HCT116 (cell line): ENCODE data around the gene FRA10AC1. TPM values are rescaled to one million over a fixed set of nuclear protein-coding genes. Genes with fewer than 3 reads are reported as not detected.

Experiments used
- ATAC-seq: fragments of 200-7000 bp; cut with Tn5 transposase; 2 replicates; pipeline ENCODE4 v1.9.1; 2020; ENCODE audit warnings: mild to moderate bottlenecking, moderate library complexity
- BruUV-seq: library from RNA; stranded (reverse); fragments of 400-500 nt; replicated peaks from 2 replicates; lab custom pipeline; 2021; lab: Mats Ljungman, UMichigan
- CTCF ChIA-PET: fragments of 300-600 bp; sonication (Branson Sonifier 250); formaldehyde crosslinking; loops from one replicate; lab custom pipeline; 2021; ENCODE audit warnings: antibody characterized with exemption; lab: Charles Lee
- POLR2A ChIA-PET: fragments of 300-600, 350-600 bp; sonication (Branson Sonifier 250); formaldehyde crosslinking; loops from one replicate; lab custom pipeline; 2021; ENCODE audit warnings: antibody characterized with exemption; lab: Charles Lee
- RAD21 ChIA-PET, 2 experiments: fragments of 300-600 bp; sonication (Branson Sonifier 250); formaldehyde crosslinking; loops; one replicate each; lab custom pipeline; 2023; ENCODE audit warnings: low total read pairs in 2 of 2; ENCODE audit not compliant: uncharacterized antibody in 2 of 2, unreplicated experiment in 2 of 2, low non-redundant PET in 1 of 2; lab: Charles Lee
- DNase-seq: peaks from one replicate; pipeline ENCODE4 v3.0.0-alpha.2; 2010; ENCODE audit warnings: low read depth, low spot score
- H2AFZ ChIP-seq: fragments of 200-600 bp; shearing (Covaris generic), sonication (generic); 2 replicates; pipeline ENCODE4 v1.6.1; 2017; ENCODE audit warnings: low read depth, mixed run types, mixed read lengths, antibody characterized with exemption, low read length; ENCODE audit not compliant: poor library complexity, severe bottlenecking
- H3K27ac ChIP-seq: 2 replicates; pipeline ENCODE4 v1.5.1; 2012; ENCODE audit warnings: low read depth, low read length
- H3K27me3 ChIP-seq: fragments of 200-600 bp; sonication (generic); 2 replicates; pipeline ENCODE4 v1.6.1; 2016; ENCODE audit warnings: mixed run types, low read length, mixed read lengths; ENCODE audit not compliant: insufficient read depth
- H3K36me3 ChIP-seq, 2 experiments: fragments of 200-500 bp in 1 of 2; fragments of 200-600 bp in 1 of 2; sonication (Bioruptor generic) in 1 of 2; sonication (generic) in 1 of 2; 2 replicates each; pipeline versions ENCODE4 v1.5.1 to v1.6.1; 2014 to 2016; ENCODE audit warnings: low read length in 2 of 2, inconsistent platforms in 1 of 2, mixed read lengths in 1 of 2, mixed run types in 1 of 2; ENCODE audit not compliant: insufficient read depth in 2 of 2, control insufficient read depth in 1 of 2
- H3K4me1 ChIP-seq, 2 experiments: fragments of 200-600 bp in 1 of 2; sonication (generic) in 1 of 2; 2 replicates each; pipeline versions ENCODE4 v1.5.1 to v1.6.1; 2012 to 2017; ENCODE audit warnings: low read length in 2 of 2, inconsistent platforms in 1 of 2, mild to moderate bottlenecking in 1 of 2, mixed read lengths in 1 of 2, mixed run types in 1 of 2, moderate library complexity in 1 of 2; ENCODE audit not compliant: insufficient read depth in 2 of 2, control insufficient read depth in 1 of 2
- H3K4me2 ChIP-seq: fragments of 200-600 bp; sonication (generic); 2 replicates; pipeline ENCODE4 v1.6.1; 2017; ENCODE audit warnings: mixed run types, low read length, mixed read lengths
- H3K4me3 ChIP-seq, 2 experiments: fragments of 200-600 bp in 1 of 2; sonication (generic) in 1 of 2; replicated peaks in 1 of 2; 2 replicates each; pipeline ENCODE4 v1.5.1; 2011 to 2016; ENCODE audit warnings: low read length in 2 of 2, control low read depth in 1 of 2, low read depth in 1 of 2, mild to moderate bottlenecking in 1 of 2, mixed read lengths in 1 of 2, mixed run types in 1 of 2
- H3K79me2 ChIP-seq: fragments of 200-600 bp; sonication (generic); 2 replicates; pipeline ENCODE4 v1.6.1; 2017; ENCODE audit warnings: mild to moderate bottlenecking, mixed run types, low read length, moderate library complexity, mixed read lengths; ENCODE audit not compliant: insufficient read depth
- H3K9ac ChIP-seq: fragments of 200-600 bp; sonication (generic); 2 replicates; pipeline ENCODE4 v1.6.1; 2016; ENCODE audit warnings: low read length, mixed read lengths
- H3K9me2 ChIP-seq: fragments of 200-600 bp; sonication (generic), shearing (Covaris generic); 2 replicates; pipeline ENCODE4 v1.6.1; 2017; ENCODE audit warnings: mixed run types, mild to moderate bottlenecking, moderate library complexity; ENCODE audit not compliant: insufficient read depth
- H3K9me3 ChIP-seq, 2 experiments: fragments of 200-500 bp in 1 of 2; fragments of 200-600 bp in 1 of 2; sonication (Bioruptor generic) in 1 of 2; sonication (generic) in 1 of 2; 2 replicates each; pipeline ENCODE4 v1.6.1; 2014 to 2017; ENCODE audit warnings: low read length in 2 of 2, mixed read lengths in 2 of 2, inconsistent platforms in 1 of 2, low read depth in 1 of 2, mild to moderate bottlenecking in 1 of 2, mixed run types in 1 of 2, moderate library complexity in 1 of 2; ENCODE audit not compliant: control insufficient read depth in 1 of 2, insufficient read depth in 1 of 2
- H4K20me1 ChIP-seq: fragments of 200-600 bp; sonication (generic), shearing (Covaris generic); 2 replicates; pipeline ENCODE4 v1.6.1; 2017; ENCODE audit warnings: mixed run types, mild to moderate bottlenecking, moderate library complexity; ENCODE audit not compliant: insufficient read depth
- CTCF ChIP-seq, 3 experiments: fragments of 200-600 bp in 1 of 3; sonication (generic) in 1 of 3; IDR thresholded peaks in 2 of 3; conservative IDR thresholded peaks in 1 of 3; 2 replicates each; pipeline ENCODE4 v1.5.1; 2012 to 2017; ENCODE audit warnings: low read depth in 2 of 3, low read length in 2 of 3, antibody characterized with exemption in 1 of 3, borderline replicate concordance in 1 of 3, control low read depth in 1 of 3, mild to moderate bottlenecking in 1 of 3, mixed read lengths in 1 of 3, mixed run types in 1 of 3, moderate library complexity in 1 of 3; ENCODE audit not compliant: insufficient read depth in 1 of 3
- EZH2 ChIP-seq: fragments of 200-600 bp; sonication (generic); IDR thresholded peaks from 2 replicates; pipeline ENCODE4 v1.6.1; 2017; ENCODE audit warnings: antibody characterized with exemption, mixed run types
- JUND ChIP-seq: IDR thresholded peaks from 2 replicates; pipeline ENCODE4 v1.6.1; 2012
- MAX ChIP-seq: IDR thresholded peaks from 2 replicates; pipeline ENCODE4 v1.6.1; 2012
- REST ChIP-seq: IDR thresholded peaks from 2 replicates; pipeline ENCODE4 v1.6.1; 2012; ENCODE audit warnings: low read depth
- SRF ChIP-seq: IDR thresholded peaks from 2 replicates; pipeline ENCODE4 v1.6.1; 2012; ENCODE audit warnings: low read depth
- ZBTB33 ChIP-seq: IDR thresholded peaks from 2 replicates; pipeline ENCODE4 v1.6.1; 2011; ENCODE audit warnings: mild to moderate bottlenecking, low read length, moderate library complexity; ENCODE audit not compliant: insufficient replicate concordance; ENCODE audit errors: extremely low read depth
- intact Hi-C: fragments of 100-400 bp; cut with micrococcal nuclease; formaldehyde crosslinking; loops from 2 replicates; pipeline ENCODE4 v1.10.0; 2022
- total RNA-seq: library from RNA; stranded (reverse); gene quantifications from one replicate; pipeline ENCODE4 v1.2.1, GENCODE V29; 2021; ENCODE audit not compliant: unreplicated experiment

The FRA10AC1 gene
- total RNA-seq, 1 experiment from 2014 or later: 21.9 TPM

- Histone ChIP-seq H3K4me3 (no peak overlapping the region), H3K79me2 (no peaks in the 10 kb centered on the region), H2AFZ (no peak overlapping the region), H4K20me1 (no peaks in the 10 kb centered on the region; the same call in 1 of the 2 replicates), H3K4me1 (no peaks in the 10 kb centered on the region), H3K9me2 (no peaks in the 10 kb centered on the region), H3K36me3 (peaks cover 13 to 28% of the 10 kb centered on the region in 2 experiments), H3K4me2 (no peak overlapping the region), H3K27me3 (no peaks in the 10 kb centered on the region), H3K27ac (no peak overlapping the region), H3K9me3 (no peaks in the 10 kb centered on the region), H3K9ac (no peak overlapping the region)
- ATAC-seq (no peak), DNase-seq (no peak)
- intact Hi-C loops: no loop called here
- RAD21 ChIA-PET: no interaction called here
- no TSS peak for BruUV-seq
- no peak for TF ChIP-seq CTCF (IDR thresholded peaks at IDR 0.05 in 2 of 3, conservative IDR thresholded peaks at IDR 0.05 in 1 of 3; ENCODE audit: borderline replicate concordance in 1 of 3, insufficient read depth in 1 of 3, low read depth in 2 of 3, low read length in 2 of 3)
- no peak for TF ChIP-seq JUND
- TF ChIP-seq SRF: no peak
- no peak for TF ChIP-seq ZBTB33
- TF ChIP-seq MAX: no peak
- TF ChIP-seq EZH2: no peak
- no peak for TF ChIP-seq REST
- POLR2A ChIA-PET: no interaction called here
- CTCF ChIA-PET: no interaction called here
Observed at GRCh38 chr10:93672022-93672678, 30.2 kb downstream of the FRA10AC1 start.
